ENCODE results near the gene THADA. TPM values are rescaled to one million over a fixed set of nuclear protein-coding genes. Genes with fewer than 3 reads are reported as not detected.

THADA gene
- total RNA-seq, 1 donor from 2014 or later, result 33.8 TPM

- Mint-ChIP-seq H3K36me3 (ENCODE audit: low read depth) (peaks cover 3% of the 10 kb centered on the region), H3K4me1 (peaks cover 5% of the 10 kb centered on the region), H3K9me3 (peaks cover 3% of the 10 kb centered on the region), H3K4me3 (no peak overlapping the region), H3K27ac (ENCODE audit: unreplicated experiment) (no peak overlapping the region), H3K27me3 (ENCODE audit: low read depth) (no peaks in the 10 kb centered on the region)
- DNase-seq (ENCODE audit: low read depth, low spot score), result no peak
- TF ChIP-seq, protein P1, sequence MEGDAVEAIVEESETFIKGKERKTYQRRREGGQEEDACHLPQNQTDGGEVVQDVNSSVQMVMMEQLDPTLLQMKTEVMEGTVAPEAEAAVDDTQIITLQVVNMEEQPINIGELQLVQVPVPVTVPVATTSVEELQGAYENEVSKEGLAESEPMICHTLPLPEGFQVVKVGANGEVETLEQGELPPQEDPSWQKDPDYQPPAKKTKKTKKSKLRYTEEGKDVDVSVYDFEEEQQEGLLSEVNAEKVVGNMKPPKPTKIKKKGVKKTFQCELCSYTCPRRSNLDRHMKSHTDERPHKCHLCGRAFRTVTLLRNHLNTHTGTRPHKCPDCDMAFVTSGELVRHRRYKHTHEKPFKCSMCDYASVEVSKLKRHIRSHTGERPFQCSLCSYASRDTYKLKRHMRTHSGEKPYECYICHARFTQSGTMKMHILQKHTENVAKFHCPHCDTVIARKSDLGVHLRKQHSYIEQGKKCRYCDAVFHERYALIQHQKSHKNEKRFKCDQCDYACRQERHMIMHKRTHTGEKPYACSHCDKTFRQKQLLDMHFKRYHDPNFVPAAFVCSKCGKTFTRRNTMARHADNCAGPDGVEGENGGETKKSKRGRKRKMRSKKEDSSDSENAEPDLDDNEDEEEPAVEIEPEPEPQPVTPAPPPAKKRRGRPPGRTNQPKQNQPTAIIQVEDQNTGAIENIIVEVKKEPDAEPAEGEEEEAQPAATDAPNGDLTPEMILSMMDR (conservative IDR thresholded peaks at IDR 0.05), result no peak
Observed at GRCh38 chr2:43491065-43491639, 104.7 kb downstream of the THADA start.

GRCh38 chr2:43490252-43490786 is 105.5 kb downstream of the THADA start:
- DNase-seq (ENCODE audit: low read depth, low spot score), result no peak
- peaks cover 5% of the 10 kb centered on the region for H3K4me1 Mint-ChIP-seq
- TF ChIP-seq, protein P1 (conservative IDR thresholded peaks at IDR 0.05), result no peak
- peak overlapping the region; percentile 79 for H3K27ac Mint-ChIP-seq (ENCODE audit: unreplicated experiment)
- H3K9me3 Mint-ChIP-seq, result peaks cover 3% of the 10 kb centered on the region
- H3K27me3 Mint-ChIP-seq (ENCODE audit: low read depth), result no peaks in the 10 kb centered on the region
- peaks cover 3% of the 10 kb centered on the region for H3K36me3 Mint-ChIP-seq (ENCODE audit: low read depth)
- H3K4me3 Mint-ChIP-seq, result no peak overlapping the region

DNA sequence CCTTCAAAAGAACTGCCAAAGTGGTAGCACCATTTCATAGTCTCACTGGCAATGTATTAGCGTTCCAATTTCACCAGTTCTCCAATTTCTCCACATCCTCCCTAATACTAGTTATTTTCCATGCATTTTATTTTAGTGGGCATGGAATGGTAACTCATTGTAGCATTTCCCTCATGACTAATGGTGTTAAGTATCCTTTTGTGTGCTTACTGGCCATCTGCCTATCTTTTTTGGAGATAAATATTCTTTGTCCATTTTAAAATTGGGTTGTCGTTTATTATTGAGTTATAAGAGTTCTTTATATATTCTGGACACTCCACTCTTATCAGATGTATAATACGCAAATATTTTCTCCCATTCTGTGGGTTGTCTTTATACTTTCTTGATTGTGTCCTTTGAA is 107.1 kb downstream of the THADA start:
- DNase-seq (ENCODE audit: low read depth, low spot score), result no peak
- Mint-ChIP-seq H3K4me1 (peaks cover 5% of the 10 kb centered on the region), H3K36me3 (ENCODE audit: low read depth) (peaks cover 1% of the 10 kb centered on the region), H3K27ac (ENCODE audit: unreplicated experiment) (no peak overlapping the region), H3K4me3 (no peak overlapping the region), H3K9me3 (peaks cover 3% of the 10 kb centered on the region), H3K27me3 (ENCODE audit: low read depth) (no peaks in the 10 kb centered on the region)
- TF ChIP-seq, protein P1 (conservative IDR thresholded peaks at IDR 0.05), result no peak

GRCh38 chr2:43486603-43487002 is 109.2 kb downstream of the THADA start:
- Mint-ChIP-seq H3K27me3 (ENCODE audit: low read depth) (no peaks in the 10 kb centered on the region), H3K27ac (ENCODE audit: unreplicated experiment) (no peak overlapping the region), H3K4me1 (peaks cover 5% of the 10 kb centered on the region), H3K9me3 (peaks cover 3% of the 10 kb centered on the region), H3K36me3 (ENCODE audit: low read depth) (no peaks in the 10 kb centered on the region), H3K4me3 (no peak overlapping the region)
- TF ChIP-seq, protein P1 (conservative IDR thresholded peaks at IDR 0.05), result no peak
- DNase-seq (ENCODE audit: low read depth, low spot score), result no peak

DNA sequence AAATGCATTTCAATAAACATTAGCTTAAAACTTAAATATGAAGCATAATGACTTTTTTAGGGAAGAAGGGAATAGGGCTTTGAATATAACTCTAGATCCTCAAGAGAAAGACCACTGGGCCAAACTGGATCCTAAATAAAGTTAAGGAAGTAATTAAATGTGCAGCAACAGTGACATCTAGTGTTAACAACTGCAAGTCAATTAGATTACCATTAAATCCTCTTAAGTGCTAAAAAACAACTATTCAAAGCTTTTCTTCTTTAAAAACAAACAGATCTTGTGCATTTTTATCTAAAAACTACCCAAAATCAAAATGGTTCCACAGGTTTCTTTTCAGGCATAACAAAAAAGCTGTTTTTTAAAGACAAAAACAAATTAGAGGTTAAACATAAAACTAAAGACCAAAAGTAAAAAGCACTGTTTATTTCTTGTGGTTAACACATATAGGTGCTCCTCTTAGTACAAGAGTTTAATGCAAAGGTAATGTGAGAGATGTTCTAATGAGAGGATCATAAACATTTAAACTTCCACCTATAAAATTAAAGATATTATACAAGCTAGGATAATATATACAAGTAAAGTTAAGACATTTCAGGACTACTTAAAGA is 111.4 kb downstream of the THADA start:
- no peaks in the 10 kb centered on the region for H3K4me1 Mint-ChIP-seq
- no peak for DNase-seq (ENCODE audit: low read depth, low spot score)
- peaks cover 3% of the 10 kb centered on the region for H3K9me3 Mint-ChIP-seq
- H3K27me3 Mint-ChIP-seq (ENCODE audit: low read depth), result no peaks in the 10 kb centered on the region
- H3K36me3 Mint-ChIP-seq (ENCODE audit: low read depth), result no peaks in the 10 kb centered on the region
- TF ChIP-seq, protein P1 (conservative IDR thresholded peaks at IDR 0.05), result peak; percentile 93
- H3K4me3 Mint-ChIP-seq, result no peak overlapping the region
- no peak overlapping the region for H3K27ac Mint-ChIP-seq (ENCODE audit: unreplicated experiment)
